ENCODE results near the gene GPRIN1. TPM values are rescaled to one million over a fixed set of nuclear protein-coding genes. Genes with fewer than 3 reads are reported as not detected.

Gene GPRIN1
- total and polyA plus RNA-seq, 2 donors from 2014 or later = 0.45 to 1.3 TPM

DNA sequence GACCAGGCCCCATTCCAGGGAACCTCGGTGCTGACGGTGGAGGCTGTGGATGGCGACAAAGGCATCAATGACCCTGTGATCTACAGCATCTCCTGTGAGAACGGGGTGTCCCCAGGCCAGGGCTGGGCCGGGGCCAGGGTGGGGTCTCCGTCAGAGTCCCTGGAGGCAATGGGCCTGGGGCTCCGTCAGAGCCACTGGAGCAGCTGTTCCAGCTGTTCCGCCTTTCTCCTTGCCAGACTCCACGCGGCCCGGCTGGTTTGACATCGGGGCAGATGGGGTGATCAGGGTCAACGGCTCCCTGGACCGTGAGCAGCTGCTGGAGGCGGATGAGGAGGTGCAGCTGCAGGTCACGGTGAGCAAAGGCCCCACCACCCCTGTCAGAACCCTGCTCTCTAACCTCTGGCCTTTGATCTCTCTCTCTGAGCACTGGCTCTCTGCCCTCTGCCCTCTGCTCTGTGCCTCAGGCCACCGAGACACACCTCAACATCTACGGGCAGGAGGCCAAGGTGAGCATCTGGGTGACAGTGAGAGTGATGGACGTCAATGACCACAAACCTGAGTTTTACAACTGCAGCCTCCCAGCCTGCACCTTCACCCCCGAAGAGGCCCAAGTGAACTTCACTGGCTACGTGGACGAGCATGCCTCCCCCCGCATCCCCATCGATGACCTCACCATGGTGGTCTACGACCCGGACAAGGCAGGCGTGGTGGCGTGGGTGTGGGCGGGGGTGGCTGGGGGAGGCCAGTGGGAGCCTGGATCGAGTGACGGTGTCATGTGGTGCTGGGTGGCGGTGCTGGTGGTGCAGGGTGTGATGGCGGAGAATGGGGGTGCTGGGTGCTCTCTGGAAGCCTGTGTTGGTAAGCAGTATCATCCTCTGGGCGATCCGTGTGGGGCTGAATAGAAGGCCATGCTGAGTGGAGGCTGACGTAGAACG, 34.2 kb downstream of the GPRIN1 start:
- no peak for FAIRE-seq
- TF ChIP-seq CTCF (IDR thresholded peaks at IDR 0.05; ENCODE audit: borderline replicate concordance, extremely low read depth, insufficient read depth) = no peak
- intact Hi-C loops (cut with DNase I) = no loop called here
- H3K4me3 ChIP-seq (ENCODE audit: low read length in 3 of 3) = no peak overlapping the region
- no peaks in the 10 kb centered on the region for H3K36me3 ChIP-seq (ENCODE audit: control insufficient read depth in 2 of 3, insufficient read depth in 3 of 3, low read length in 3 of 3)
- no peaks in the 10 kb centered on the region for H3K4me1 ChIP-seq (ENCODE audit: control insufficient read depth in 2 of 3, insufficient read depth in 2 of 3, low read depth in 1 of 3, low read length in 3 of 3)
- H3K27me3 ChIP-seq (ENCODE audit: control insufficient read depth, insufficient read depth, low read length) = no peaks in the 10 kb centered on the region
- H3K27ac ChIP-seq (ENCODE audit: low read depth in 2 of 2, low read length in 2 of 2) = no peak overlapping the region
- H3K9ac ChIP-seq (ENCODE audit: low read length in 3 of 3) = no peak overlapping the region
- DNase-seq = no peak
- no peaks in the 10 kb centered on the region for H3K9me3 ChIP-seq (ENCODE audit: control insufficient read depth in 2 of 3, insufficient read depth in 1 of 3, low read length in 3 of 3)

- no peaks in the 10 kb centered on the region for H3K36me3 ChIP-seq (ENCODE audit: control insufficient read depth in 2 of 3, insufficient read depth in 3 of 3, low read length in 3 of 3)
- no peak for DNase-seq
- H3K4me3 ChIP-seq (ENCODE audit: low read length in 3 of 3) = no peak overlapping the region
- intact Hi-C loops (cut with DNase I) = no loop called here
- no peak overlapping the region for H3K27ac ChIP-seq (ENCODE audit: low read depth in 2 of 2, low read length in 2 of 2)
- no peak overlapping the region for H3K9ac ChIP-seq (ENCODE audit: low read length in 3 of 3)
- TF ChIP-seq CTCF (IDR thresholded peaks at IDR 0.05; ENCODE audit: borderline replicate concordance, extremely low read depth, insufficient read depth) = no peak
- FAIRE-seq = no peak
- H3K9me3 ChIP-seq (ENCODE audit: control insufficient read depth in 2 of 3, insufficient read depth in 1 of 3, low read length in 3 of 3) = no peaks in the 10 kb centered on the region
- no peaks in the 10 kb centered on the region for H3K27me3 ChIP-seq (ENCODE audit: control insufficient read depth, insufficient read depth, low read length)
- H3K4me1 ChIP-seq (ENCODE audit: control insufficient read depth in 2 of 3, insufficient read depth in 2 of 3, low read depth in 1 of 3, low read length in 3 of 3) = no peaks in the 10 kb centered on the region
Measured at GRCh38 chr5:176575066-176575465, 34.9 kb downstream of the GPRIN1 start.

- H3K9ac ChIP-seq (ENCODE audit: low read length in 3 of 3) = no peak overlapping the region
- no peak overlapping the region for H3K27ac ChIP-seq (ENCODE audit: low read depth in 2 of 2, low read length in 2 of 2)
- H3K27me3 ChIP-seq (ENCODE audit: control insufficient read depth, insufficient read depth, low read length) = no peaks in the 10 kb centered on the region
- no peak for TF ChIP-seq CTCF (IDR thresholded peaks at IDR 0.05; ENCODE audit: borderline replicate concordance, extremely low read depth, insufficient read depth)
- H3K4me1 ChIP-seq (ENCODE audit: control insufficient read depth in 2 of 3, insufficient read depth in 2 of 3, low read depth in 1 of 3, low read length in 3 of 3) = no peaks in the 10 kb centered on the region
- DNase-seq (no peak), FAIRE-seq (no peak)
- no peaks in the 10 kb centered on the region for H3K36me3 ChIP-seq (ENCODE audit: control insufficient read depth in 2 of 3, insufficient read depth in 3 of 3, low read length in 3 of 3)
- H3K9me3 ChIP-seq (ENCODE audit: control insufficient read depth in 2 of 3, insufficient read depth in 1 of 3, low read length in 3 of 3) = no peaks in the 10 kb centered on the region
- no peak overlapping the region for H3K4me3 ChIP-seq (ENCODE audit: low read length in 3 of 3)
- intact Hi-C loops (cut with DNase I) = no loop called here
Measured at GRCh38 chr5:176574297-176574591, 35.7 kb downstream of the GPRIN1 start.

Measured in kidney (tissue), 14 donors.